ENCODE measurements around the gene CALML5.
"Not testable (repeated sequence)": the region's sequence is repeated elsewhere in the genome, so short reads cannot be mapped to it uniquely, and the experiment has no call there.

Gene CALML5

DNA sequence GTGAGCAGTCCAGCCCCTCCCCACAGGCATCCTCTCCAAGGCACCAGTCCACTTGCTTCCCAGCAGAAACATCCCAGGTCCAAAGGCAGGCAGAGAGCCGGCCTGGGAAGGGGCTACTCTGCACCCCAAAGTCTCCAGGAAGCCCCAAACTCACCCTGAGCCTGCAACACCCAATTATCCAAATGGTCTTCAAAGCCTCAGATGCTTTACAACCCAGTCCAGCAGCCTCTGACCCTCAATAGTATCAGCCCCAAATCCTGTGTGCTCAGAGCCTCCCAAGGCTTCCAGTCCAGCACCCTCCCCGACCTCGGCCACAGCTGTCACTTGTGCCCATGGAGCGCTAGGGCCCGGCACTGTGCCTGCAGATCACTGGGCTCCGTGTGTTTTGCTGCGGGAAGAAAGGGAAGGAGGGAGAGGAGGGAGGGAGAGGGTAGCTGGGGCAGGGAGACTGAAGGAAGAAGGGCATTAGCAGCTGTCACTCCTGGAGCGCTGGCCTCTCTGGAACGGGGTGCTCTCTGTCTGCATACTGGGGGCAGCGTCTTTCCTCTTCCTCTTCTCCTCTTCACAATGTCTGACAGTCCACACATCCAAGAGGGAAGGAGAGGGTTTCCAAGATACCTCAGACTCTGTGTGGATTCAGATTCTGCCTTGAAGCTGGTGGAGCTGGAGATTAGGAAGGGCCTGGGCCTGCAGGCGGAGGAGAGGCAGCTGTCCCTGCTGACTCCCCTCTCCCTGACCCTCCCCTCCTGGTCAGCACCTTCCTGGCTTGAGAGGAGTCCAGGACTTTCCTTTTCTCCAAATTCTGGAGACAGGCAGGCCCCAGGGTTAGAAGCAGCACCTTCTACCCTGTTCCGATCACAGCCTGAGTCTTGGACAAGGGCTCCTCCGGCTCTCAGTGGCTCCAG lies 13.2 kb downstream of the CALML5 start:
- no peak overlapping the region for H3K4me3 ChIP-seq (ENCODE audit: low read depth, low read length)

DNA sequence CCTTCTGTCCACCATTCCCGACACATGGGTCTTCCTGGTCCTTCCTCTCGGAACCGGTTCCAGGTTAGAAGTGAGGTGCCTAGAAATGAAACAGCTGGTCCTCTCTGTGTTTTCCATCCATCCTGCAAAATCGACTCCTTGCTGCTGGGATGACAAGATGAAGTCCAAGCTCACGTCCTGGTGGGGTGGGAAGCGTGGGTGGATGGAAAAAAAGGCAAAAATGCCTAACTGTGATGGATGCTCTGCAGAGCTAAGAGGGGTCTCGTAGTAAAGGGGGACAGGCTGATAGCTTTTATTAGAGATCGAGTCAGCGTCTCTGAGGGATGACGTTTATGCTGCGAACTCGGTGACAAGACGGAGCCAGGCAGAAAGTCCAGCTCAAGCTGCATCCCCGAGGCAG lies 14.1 kb downstream of the CALML5 start:
- no peak overlapping the region for H3K4me3 ChIP-seq (ENCODE audit: low read depth, low read length)

DNA sequence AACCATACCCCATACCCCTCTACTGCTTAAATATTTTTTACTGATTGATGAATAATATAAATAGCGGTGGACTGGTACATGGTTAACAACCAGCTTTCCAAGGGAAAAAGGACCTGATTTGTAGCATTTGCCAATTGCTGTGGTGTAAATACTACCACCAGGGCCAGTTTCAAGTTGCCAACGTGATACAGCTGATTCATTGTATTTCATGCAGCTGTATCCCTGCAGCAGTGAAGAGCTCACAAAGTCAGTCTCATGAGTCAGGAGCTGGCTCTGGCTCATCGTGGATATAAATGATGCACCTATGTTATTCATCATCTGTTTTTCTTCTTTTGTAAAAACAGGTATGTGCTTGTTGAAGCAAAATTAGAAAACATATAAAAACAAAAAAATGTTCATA lies 15.2 kb downstream of the CALML5 start:
- H3K4me3 ChIP-seq (ENCODE audit: low read depth, low read length) = no peak overlapping the region

DNA sequence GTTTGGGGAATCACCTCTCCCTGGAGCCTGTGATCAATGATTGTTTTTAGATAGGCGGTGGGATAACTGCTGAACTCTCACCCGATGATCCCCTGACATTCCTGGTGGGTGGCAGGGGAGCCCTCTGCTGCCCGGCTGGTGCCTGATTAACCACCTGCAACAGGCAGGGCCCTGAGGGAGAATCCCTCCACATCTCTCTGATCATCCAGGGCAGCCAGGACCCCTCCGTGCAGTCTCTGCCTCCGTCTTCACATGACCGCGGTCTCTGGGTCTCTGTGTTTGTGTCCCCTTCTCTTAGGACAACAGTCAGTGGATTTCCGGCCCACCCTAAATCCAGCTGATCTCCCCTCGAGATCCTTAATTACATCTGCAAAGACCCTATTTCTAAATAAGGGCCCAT lies 17.4 kb downstream of the CALML5 start:
- H3K4me3 ChIP-seq (ENCODE audit: low read depth, low read length) = no peak overlapping the region

DNA sequence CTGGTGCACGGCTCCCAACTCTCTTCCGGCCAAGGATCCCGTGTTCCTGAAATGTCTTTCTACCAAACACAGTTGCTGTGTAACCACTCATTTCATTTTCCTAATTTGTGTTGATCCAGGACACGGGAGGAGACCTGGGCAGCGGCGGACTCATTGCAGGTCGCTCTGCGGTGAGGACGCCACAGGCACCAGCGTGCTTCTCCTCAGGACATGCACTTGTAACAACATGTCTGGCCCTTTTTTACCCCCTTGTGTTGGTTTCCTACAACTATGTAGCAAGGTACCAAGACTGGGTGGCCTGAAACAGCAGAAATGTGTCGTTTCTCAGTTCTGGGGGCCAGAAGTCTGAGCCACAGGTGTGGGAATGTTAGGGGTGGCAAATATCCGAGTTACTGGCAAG lies 18.2 kb downstream of the CALML5 start:
- no peak overlapping the region for H3K4me3 ChIP-seq (ENCODE audit: low read depth, low read length)

DNA sequence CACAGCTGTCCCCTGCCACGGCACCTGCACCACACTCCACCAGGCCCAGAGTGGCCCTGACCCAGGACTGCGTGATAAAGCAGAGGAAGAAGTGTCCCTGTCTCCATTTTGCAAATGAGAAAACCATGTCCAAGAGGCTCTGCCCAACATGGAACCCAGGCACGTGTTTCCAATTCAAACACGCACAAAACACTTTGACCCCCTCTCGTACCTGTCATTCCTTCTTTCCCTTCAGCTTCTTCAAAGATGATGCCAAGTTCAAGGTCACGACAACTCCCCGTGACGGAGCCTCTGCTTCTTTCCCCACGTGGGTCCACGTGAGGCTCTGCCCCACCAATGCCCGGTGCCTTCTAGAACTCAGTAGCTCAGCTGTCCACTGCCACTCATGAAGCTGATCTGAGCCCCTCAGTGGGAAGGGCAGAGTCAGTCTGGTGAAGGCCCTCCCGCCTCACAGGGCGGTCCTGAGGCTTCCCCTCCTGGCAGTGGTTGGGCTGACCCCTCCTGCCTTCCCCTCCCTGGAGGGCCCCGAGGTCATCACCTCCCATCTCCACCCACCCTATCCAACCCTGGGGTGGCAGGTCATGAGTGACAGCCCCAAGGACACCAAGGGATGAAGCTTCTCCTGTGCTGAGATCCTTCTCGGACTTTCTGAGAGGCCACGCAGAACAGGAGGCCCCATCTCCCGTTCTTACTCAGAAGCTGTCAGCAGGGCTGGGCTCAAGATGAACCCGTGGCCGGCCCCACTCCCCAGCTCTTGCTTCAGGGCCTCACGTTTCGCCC lies 19.0 kb downstream of the CALML5 start:
- H3K4me3 ChIP-seq (ENCODE audit: low read depth, low read length) = no peak overlapping the region

DNA sequence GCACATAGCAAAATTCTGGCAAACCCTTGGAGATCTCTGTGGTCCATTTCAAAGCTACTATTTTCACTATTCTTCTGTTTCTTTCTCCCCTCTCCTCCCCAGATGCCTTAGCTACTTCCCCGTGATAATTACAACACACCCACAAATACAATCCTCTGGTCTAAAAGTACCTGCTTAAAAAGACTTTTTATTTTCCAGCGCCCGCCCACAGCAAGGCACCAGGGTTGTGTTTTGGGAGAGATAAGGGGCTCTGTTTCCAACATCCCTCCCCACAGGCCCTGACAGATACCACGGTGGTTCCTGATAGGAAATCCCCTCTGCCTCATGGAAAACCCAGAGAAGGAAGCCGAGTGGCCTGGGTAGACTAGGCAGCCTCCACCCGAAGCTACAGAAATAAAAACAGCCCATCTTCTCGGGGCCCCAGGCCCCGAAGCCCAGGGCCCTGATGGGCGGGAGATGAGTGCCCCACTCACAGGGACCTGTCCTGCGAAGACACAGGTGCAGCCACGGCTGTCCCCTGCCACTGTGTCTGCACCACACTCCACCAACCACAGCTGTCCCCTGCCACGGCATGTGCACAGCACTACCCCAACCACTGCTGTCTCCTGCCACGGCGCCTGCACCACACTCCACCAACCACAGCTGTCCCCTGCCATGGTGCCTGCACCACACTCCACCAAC lies 19.7 kb downstream of the CALML5 start:
- H3K4me3 ChIP-seq (ENCODE audit: low read depth, low read length) = no peak overlapping the region

DNA sequence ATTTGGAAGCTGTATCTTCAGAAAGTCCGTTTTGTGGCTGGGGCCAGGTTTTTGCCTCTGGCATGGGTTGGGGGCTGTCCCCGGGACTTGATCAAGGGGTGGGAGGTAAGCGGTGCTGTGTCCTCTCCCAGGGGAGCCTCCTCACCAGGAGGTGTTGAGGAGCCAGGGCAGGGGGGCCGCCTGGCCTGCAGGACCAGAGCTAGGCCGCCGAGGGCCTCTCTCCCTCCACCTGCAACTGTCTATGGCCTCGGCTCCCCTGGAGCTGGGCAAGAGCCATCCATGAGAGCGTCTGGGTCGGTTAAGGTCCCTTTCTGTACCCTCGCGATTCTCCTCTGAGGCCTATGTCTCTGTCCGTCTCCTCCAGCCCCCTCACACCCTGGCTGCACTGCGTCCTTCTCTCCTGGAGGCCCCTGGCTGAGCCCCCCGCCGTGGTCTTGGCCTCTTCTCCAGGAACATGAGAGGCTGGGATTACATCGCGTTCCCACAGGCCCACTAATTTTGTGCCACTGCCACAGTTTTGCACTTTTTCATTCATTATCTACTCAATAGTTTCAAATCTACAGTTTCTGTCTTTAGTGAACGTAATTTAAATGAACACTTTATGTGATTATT lies 20.6 kb downstream of the CALML5 start:
- H3K4me3 ChIP-seq (ENCODE audit: low read depth, low read length) = no peak overlapping the region

DNA sequence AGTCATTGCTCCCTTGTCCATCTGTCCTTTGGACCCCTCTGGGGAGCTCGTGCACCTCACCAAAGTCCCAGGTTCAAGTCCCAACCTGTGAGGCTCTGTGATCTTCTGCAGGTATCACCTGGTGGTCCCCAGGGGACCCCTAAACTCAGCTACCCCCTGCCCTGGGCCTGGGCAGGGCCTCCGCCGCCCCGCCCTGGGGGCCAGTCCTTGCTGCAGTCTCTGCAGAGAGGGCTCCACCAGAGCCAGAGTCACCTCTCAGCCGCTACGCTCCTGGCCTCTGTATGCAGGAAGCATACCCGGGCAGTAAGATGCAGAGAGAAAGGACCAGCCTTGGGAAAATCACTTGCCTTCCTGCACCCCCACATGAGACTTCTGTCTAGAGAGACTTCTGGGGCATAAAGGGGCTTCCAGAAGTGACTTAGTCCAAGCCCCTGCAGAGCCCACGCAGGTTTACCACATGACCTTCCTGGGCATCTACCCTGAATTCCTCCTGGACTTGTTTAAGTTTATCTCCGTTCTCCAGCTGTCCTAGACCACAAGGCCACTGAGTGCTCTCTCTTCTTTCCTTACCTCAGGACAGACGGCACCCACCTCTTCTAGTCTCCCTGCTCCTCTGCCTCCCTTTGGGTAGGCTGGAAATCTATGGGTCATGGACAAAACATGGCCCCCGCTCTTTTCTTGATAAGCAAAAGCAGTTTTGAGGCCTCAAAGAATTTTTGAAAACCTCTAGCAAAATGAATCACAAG lies 21.2 kb downstream of the CALML5 start:
- H3K4me3 ChIP-seq (ENCODE audit: low read depth, low read length) = no peak overlapping the region

DNA sequence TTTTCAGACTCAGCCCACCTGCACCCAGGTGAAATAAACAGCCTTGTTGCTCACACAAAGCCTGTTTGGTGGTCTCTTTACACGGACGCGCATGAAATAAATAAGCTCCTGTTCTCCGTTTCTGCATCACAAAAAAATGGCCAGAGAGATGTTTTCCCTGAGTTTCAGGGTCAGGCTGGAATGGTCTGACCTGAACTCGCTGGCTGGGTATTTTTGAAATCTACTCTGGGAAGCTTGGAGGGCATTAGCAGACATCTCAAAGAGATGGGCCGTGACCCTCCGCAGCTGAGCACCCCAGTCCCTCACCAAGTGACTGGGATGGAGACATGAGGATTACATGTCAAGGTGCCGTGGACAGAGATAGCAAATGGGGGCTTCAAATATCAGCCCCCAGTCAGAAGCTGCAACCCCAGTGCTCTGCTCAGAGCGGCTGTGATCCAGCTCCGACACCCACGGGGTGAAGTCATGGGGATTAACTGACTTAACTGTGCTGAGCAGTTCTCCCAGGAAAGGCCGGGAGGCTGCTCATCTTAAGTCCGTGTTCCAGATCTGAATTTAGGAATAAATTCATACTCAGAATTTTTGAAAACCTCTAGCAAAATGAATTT lies 22.3 kb downstream of the CALML5 start:
- no peak overlapping the region for H3K4me3 ChIP-seq (ENCODE audit: low read depth, low read length)

DNA sequence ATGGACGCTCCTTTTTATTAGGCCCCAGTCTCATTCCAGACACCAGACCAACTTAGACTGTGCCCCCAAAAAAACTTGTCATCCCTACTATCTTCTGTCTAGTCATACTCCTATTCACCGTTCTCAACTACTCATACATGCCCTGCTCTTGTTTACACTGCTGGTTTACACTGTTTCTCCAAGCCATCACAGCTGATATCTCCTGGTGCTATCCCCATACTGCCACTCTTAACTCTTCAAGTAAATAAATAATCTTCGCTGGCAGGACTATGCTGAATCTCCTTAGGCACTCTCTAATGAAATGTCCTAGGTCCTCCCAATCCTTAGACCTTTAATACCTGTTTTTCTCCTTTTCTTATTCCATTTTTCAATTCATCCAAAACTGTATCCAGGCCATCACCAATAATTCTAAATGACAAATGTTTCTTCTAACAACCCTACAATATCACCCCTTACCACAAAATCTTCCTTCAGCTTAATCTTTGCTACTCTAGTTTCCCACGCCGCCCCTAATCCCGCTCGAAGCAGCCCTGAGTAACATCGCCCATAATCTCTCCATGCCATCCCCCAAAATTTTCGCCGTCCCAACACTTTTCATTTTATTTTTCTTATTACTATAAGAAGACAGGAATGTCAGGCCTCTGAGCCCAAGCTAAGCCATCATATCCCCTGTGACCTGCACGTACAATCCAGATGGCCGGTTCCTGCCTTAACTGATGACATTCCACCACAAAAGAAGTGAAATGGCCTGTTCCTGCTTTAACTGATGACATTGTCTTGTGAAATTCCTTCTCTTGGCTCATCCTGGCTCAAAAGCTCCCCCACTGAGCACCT lies 23.2 kb downstream of the CALML5 start:
- H3K4me3 ChIP-seq (ENCODE audit: low read depth, low read length) = not testable (repeated sequence)

DNA sequence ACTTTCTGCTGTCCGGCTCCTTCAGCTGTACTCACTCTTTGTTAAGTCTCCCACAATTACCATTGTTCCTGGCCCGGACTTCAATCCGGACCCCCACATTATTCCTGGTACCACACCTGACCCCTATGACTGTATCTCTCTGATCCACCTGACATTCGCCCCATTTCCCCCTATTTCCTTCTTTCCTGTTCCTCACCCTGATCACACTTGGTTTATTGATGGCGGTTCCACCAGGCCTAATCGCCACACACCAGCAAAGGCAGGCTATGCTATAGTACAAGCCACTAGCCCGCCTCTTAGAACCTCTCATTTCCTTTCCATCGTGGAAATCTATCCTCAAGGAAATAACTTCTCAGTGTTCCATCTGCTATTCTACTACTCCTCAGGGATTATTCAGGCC lies 24.3 kb downstream of the CALML5 start:
- not testable (repeated sequence) for H3K4me3 ChIP-seq (ENCODE audit: low read depth, low read length)

DNA sequence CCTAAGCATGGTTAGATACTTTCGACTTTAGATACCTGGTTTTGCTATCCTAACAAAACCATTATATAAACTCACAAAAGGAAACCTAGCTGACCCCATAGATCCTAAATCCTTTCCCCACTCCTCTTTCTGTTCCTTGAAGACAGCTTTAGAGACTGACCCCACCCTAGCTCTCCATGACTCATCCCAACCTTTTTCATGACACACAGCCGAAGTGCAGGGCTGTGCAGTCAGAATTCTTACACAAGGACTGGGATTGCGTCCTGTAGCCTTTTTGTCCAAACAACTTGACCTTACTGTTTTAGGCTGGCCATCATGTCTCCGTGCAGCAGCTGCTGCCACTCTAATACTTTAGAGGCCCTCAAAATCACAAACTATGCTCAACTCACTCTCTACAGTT lies 24.7 kb downstream of the CALML5 start:
- not testable (repeated sequence) for H3K4me3 ChIP-seq (ENCODE audit: low read depth, low read length)

DNA sequence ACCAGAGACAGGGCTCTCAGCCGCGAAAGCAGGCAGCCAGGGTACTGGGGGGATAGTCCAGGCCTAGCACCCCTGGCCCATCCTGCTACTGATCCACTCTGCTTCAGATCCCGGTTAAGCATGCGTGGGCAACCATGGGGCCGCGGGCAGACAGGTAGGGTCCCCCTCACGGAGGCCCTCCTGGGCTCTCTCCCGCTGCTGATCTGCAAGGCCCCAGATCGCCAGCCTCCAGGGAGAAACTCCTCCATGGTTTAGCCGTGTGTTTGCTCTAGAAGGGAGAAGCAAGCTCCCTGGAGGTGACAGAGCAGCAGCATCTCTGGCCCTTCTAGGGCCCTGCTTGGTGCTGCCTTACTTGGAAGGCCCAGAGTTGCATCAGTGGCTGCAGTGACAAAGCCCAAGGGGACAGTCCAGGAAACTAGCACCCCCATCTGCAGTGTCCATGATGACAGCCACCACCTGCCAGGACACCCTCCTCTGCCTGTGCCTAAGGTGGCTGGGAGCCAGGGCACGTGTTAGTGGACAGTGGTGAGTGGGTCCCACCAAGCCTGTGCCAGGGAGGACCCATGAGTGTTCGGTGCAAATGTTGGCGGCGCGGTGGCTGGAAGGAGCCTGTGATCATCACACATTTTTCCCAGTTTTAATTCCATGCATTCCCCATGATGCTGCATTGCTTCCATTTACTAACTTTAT lies 29.2 kb downstream of the CALML5 start:
- H3K4me3 ChIP-seq (ENCODE audit: low read depth, low read length) = no peak overlapping the region

DNA sequence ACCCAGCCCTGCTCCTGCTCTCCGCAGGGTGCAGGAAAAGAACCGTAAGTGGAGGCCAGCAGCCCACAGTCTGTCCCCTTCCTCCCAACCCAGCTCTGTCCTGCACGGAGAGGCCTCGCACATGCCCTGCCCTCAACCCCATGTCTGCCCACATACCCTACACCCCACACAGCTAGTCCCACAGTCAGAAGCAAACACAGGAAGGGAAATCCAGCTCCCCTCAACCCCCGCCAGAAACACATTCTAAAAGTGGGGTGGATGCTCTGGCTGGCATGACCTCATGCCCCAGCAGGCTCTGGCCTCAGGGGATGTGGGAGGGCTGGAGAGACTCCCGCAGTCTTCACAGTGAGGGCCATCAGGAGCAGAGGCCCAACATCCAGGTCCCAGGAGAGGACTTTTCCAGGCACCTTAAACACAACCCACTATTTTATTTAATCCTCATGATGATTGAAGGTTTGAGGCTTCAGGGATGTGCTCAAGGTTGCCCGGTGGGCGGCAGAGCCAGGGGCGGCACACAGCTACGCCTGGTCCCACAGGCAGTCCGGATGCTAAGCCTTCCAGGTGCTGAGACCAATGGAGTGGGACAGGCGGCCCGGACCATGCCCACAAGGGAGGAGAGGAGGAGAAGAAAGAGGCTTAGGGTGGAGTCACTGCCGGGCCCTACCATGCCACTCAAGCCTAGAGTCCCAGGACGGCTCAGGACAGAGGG lies 29.9 kb downstream of the CALML5 start:
- no peak overlapping the region for H3K4me3 ChIP-seq (ENCODE audit: low read depth, low read length)

DNA sequence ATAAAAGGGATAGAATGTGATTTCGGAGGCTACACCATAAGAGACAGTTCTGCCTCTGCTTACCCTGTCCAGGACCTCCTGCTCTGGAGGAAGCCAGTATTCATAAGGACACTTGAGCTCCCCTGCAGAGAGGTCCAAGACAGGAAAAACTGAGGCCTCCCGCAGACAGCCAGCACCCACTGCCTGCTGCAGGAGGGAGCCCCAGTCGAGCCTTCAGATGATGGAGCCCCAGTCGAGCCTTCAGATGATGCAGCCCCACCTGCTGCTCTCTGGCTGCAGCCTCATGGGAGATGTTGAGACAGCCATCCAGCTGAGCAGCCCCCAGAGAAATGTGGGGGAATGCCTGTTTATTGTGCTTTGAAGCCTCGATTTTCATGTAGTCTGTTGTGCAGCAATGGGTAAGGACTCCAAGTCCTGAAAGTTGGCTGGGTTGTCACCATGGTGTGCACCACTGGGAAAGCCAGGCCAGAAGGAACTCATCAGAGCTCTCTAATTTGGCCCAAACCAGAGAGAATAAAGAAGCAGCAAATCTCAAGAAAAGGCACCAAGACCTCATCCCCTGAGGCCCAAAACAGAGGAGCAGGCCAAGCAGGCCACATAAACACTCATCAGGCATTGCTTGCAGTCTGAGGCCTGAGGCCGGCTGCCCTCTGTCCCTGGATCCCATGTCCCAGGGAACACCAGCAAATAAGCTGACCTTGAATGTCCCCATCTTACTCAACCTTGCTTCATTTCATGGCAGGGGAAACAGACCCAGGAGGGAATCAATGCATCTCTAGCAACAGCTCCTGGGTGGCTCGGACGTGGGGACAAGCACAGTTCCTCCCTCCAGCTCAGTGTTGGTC lies 30.9 kb downstream of the CALML5 start:
- H3K4me3 ChIP-seq (ENCODE audit: low read depth, low read length) = no peak overlapping the region

DNA sequence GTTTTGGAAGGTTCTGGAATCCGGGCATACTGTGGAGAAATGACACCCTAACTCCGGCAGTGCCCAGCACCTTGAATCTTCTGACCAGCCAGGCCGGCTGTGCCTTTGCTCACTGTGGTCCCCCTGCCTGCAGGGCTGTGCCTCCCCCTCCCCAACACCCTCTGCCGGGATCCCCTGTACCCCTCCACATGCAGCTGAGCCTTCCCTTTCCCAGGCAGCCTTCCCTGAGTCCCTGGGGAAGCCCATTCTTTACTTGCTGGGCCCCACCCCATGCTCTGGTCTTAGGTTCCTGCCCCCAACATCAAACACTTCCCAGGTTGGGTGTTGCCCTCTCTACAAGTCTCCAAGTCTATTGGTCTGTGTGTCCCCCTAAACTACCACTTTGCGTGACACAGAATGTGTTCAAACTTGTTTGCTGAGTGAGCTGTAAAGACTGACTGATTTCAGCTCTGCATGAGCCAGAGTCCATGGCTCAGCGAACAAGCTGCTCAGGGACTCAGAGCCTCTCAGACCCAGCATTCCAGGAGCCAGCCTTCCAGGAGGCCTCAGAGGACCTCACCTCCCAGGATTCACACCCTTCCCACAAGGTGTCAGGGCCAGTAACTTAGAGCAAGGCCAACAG lies 31.6 kb downstream of the CALML5 start:
- H3K4me3 ChIP-seq (ENCODE audit: low read depth, low read length) = no peak overlapping the region
